Loucy (cell line): ENCODE results near the gene SYNE2.

ENCODE experiments used
- H2AFZ ChIP-seq: fragments of 200-600 bp; sonication (generic); 2 replicates; pipeline ENCODE4 v1.6.0; 2016; ENCODE audit warnings: antibody characterized with exemption, mild to moderate bottlenecking, low read length, moderate library complexity
- H3F3A ChIP-seq: fragments of 200-600 bp; 2 replicates; pipeline ENCODE4 v1.6.0; 2016; ENCODE audit warnings: antibody characterized with exemption, low read depth, mild to moderate bottlenecking
- H3K27me3 ChIP-seq: fragments of 200-600 bp; sonication (generic); 2 replicates; pipeline ENCODE4 v1.6.1; 2014; ENCODE audit warnings: low read length, mild to moderate bottlenecking; ENCODE audit not compliant: insufficient read depth, poor library complexity, severe bottlenecking
- H3K36me3 ChIP-seq: fragments of 200-600 bp; sonication (generic); 2 replicates; pipeline ENCODE4 v1.6.1; 2016; ENCODE audit warnings: low read length; ENCODE audit not compliant: insufficient read depth
- H3K4me1 ChIP-seq: fragments of 200-600 bp; sonication (generic); 2 replicates; pipeline ENCODE4 v1.5.1; 2014; ENCODE audit warnings: low read length, mild to moderate bottlenecking; ENCODE audit not compliant: insufficient read depth, poor library complexity, severe bottlenecking
- H3K4me2 ChIP-seq: fragments of 200-600 bp; sonication (generic); 2 replicates; pipeline ENCODE4 v1.6.0; 2014; ENCODE audit warnings: antibody characterized with exemption, low read length, low read depth, mild to moderate bottlenecking; ENCODE audit not compliant: poor library complexity, severe bottlenecking
- H3K4me3 ChIP-seq: fragments of 200-600 bp; sonication (generic); 2 replicates; pipeline ENCODE4 v1.5.1; 2014; ENCODE audit warnings: low read length, mild to moderate bottlenecking, mixed read lengths; ENCODE audit not compliant: poor library complexity, severe bottlenecking
- H3K79me2 ChIP-seq: fragments of 200-600 bp; sonication (generic); 2 replicates; pipeline ENCODE4 v1.6.1; 2014; ENCODE audit warnings: low read length; ENCODE audit not compliant: insufficient read depth
- H3K9ac ChIP-seq: fragments of 200-600 bp; sonication (generic); 2 replicates; pipeline ENCODE4 v1.6.0; 2014; ENCODE audit warnings: mild to moderate bottlenecking, low read depth, low read length, moderate library complexity; ENCODE audit not compliant: poor library complexity, severe bottlenecking
- H3K9me2 ChIP-seq: fragments of 200-600 bp; sonication (generic); replicated peaks from 2 replicates; pipeline ENCODE4 v1.6.1; 2016; ENCODE audit warnings: low read depth, low read length, mixed read lengths
- H3K9me3 ChIP-seq: fragments of 200-600 bp; sonication (generic); 2 replicates; pipeline ENCODE4 v1.6.1; 2014; ENCODE audit warnings: mild to moderate bottlenecking, antibody characterized with exemption, low read length, low read depth; ENCODE audit not compliant: insufficient read depth
- H4K20me1 ChIP-seq: fragments of 200-600 bp; sonication (generic); 2 replicates; pipeline ENCODE4 v1.6.0; 2014; ENCODE audit warnings: antibody characterized with exemption, low read length, mild to moderate bottlenecking; ENCODE audit not compliant: insufficient read depth, poor library complexity, severe bottlenecking
- EZH2phosphoT487 ChIP-seq: fragments of 200-600 bp; IDR thresholded peaks from 2 replicates; pipeline ENCODE4 v1.6.1; 2018; ENCODE audit warnings: antibody characterized with exemption, mild to moderate bottlenecking, moderate library complexity, borderline replicate concordance
- TF ChIP-seq, protein P1 (sequence below): fragments of 200-600 bp; sonication (generic); conservative IDR thresholded peaks from 2 replicates; pipeline ENCODE4 v1.5.1; 2014; ENCODE audit warnings: mild to moderate bottlenecking, antibody characterized with exemption, low read length

SYNE2 gene

DNA sequence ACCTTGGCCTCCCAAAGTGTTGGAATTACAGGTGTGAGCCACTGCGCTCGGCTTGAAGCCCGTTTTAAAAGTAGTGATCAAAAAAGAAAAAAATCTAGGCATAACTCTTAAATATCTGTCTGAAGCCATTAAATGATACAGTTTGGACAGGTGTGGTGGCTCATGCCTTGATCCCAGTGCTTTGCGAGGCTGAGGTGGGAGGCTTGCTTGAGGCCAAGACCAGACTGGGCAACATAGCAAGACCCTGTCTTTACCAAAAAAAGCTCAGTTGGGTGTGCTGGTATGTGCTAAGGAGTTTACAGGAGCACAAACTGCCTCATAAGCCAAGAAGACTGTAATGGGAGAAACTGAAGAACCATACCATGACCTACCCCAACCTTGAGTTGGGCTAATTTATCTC, 26.0 kb downstream of the SYNE2 start:
- Histone ChIP-seq H3K4me3 (no peak overlapping the region), H3K9ac (no peak overlapping the region), H3K9me2 (no peaks in the 10 kb centered on the region), H3K36me3 (no peaks in the 10 kb centered on the region), H2AFZ (no peak overlapping the region), H3K9me3 (no peaks in the 10 kb centered on the region), H3F3A (no peaks in the 10 kb centered on the region), H3K27me3 (no peaks in the 10 kb centered on the region), H3K4me2 (no peak overlapping the region), H4K20me1 (no peaks in the 10 kb centered on the region), H3K79me2 (peaks cover 16% of the 10 kb centered on the region; the same call in 1 of the 2 replicates), H3K4me1 (peaks cover 7% of the 10 kb centered on the region)
- no peak for TF ChIP-seq EZH2phosphoT487
- TF ChIP-seq, protein P1, sequence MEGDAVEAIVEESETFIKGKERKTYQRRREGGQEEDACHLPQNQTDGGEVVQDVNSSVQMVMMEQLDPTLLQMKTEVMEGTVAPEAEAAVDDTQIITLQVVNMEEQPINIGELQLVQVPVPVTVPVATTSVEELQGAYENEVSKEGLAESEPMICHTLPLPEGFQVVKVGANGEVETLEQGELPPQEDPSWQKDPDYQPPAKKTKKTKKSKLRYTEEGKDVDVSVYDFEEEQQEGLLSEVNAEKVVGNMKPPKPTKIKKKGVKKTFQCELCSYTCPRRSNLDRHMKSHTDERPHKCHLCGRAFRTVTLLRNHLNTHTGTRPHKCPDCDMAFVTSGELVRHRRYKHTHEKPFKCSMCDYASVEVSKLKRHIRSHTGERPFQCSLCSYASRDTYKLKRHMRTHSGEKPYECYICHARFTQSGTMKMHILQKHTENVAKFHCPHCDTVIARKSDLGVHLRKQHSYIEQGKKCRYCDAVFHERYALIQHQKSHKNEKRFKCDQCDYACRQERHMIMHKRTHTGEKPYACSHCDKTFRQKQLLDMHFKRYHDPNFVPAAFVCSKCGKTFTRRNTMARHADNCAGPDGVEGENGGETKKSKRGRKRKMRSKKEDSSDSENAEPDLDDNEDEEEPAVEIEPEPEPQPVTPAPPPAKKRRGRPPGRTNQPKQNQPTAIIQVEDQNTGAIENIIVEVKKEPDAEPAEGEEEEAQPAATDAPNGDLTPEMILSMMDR = no peak

DNA sequence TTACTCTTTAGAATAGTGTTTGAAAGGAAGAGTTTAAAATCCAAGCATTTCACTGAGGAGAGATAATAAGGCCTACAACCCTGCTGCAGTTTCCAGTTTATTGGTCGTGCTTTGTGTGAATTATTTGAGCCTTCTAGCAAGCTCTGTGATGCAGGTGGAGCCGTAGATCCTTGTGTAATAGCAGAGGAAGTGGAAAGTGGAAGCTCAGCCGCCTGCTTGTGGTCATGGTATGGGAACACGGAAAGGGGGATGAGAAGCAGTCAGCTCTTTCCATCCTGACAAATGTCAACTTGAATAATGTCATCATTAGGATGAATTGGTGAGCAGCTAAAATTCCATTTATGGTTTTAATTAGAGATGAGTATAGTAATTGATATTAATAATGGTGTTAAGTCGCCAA, 29.1 kb downstream of the SYNE2 start:
- peaks cover 6% of the 10 kb centered on the region; the same call in 1 of the 2 replicates for H3K79me2 ChIP-seq
- no peaks in the 10 kb centered on the region for H3K36me3 ChIP-seq
- H3K9me2 ChIP-seq = no peaks in the 10 kb centered on the region
- no peak overlapping the region for H3K9ac ChIP-seq
- H3K27me3 ChIP-seq = no peaks in the 10 kb centered on the region
- TF ChIP-seq, protein P1 = no peak
- H4K20me1 ChIP-seq = no peaks in the 10 kb centered on the region
- H3K9me3 ChIP-seq = no peaks in the 10 kb centered on the region
- H3F3A ChIP-seq = no peaks in the 10 kb centered on the region
- no peaks in the 10 kb centered on the region for H3K4me1 ChIP-seq
- no peak overlapping the region for H3K4me3 ChIP-seq
- no peak overlapping the region for H2AFZ ChIP-seq
- no peak overlapping the region for H3K4me2 ChIP-seq

DNA sequence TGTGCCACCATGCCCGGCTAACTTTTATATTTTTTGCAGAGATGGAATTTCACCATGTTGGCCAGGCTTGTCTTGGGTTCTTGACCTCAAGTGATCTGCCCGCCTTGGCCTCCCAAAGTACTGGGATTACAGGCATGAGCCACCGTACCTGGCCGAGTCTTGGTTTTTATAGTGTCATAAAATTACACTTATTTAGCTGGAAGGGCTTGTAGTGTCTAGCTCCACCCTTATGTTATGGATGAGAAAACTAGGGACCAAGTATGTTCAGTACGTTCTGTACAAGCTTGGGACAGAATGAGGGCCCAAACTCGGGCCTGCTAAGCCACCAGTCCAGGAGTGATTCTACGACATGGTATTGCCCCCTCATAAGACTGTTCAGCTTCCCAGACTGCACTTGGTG, 35.1 kb downstream of the SYNE2 start:
- Histone ChIP-seq H3K27me3 (no peaks in the 10 kb centered on the region), H3K4me1 (peaks cover 13% of the 10 kb centered on the region), H3K9me2 (no peaks in the 10 kb centered on the region), H4K20me1 (no peaks in the 10 kb centered on the region), H3K79me2 (peaks cover 6% of the 10 kb centered on the region), H2AFZ (no peak overlapping the region), H3F3A (no peaks in the 10 kb centered on the region), H3K36me3 (no peaks in the 10 kb centered on the region), H3K9ac (no peak overlapping the region), H3K4me3 (no peak overlapping the region), H3K4me2 (no peak overlapping the region), H3K9me3 (no peaks in the 10 kb centered on the region)
- TF ChIP-seq, protein P1 = no peak
- TF ChIP-seq EZH2phosphoT487 = no peak
